Measurements from ENCODE around the gene CDH12. TPM values are rescaled to one million over a fixed set of nuclear protein-coding genes. Genes with fewer than 3 reads are reported as not detected.

Gene CDH12
- total RNA-seq, 1 donor from 2014 or later, result not detected

GRCh38 chr5:22056601-22057000, 796.5 kb downstream of the CDH12 start:
- Histone ChIP-seq H2AFZ (ENCODE audit: low read depth, low read length) (no peak overlapping the region), H3K79me2 (ENCODE audit: insufficient read depth, low read length) (no peaks in the 10 kb centered on the region), H3K4me1 (ENCODE audit: insufficient read depth, low read length) (no peaks in the 10 kb centered on the region), H4K20me1 (ENCODE audit: insufficient read depth, low read length) (no peaks in the 10 kb centered on the region), H3K27ac (ENCODE audit: low read depth, low read length) (no peak overlapping the region), H3K36me3 (ENCODE audit: insufficient read depth, low read length) (no peaks in the 10 kb centered on the region), H3K9me3 (ENCODE audit: insufficient read depth, low read depth, low read length) (no peaks in the 10 kb centered on the region), H3K4me3 (ENCODE audit: insufficient read depth, low read depth, low read length) (no peak overlapping the region), H3K9ac (ENCODE audit: low read length) (no peak overlapping the region), H3K4me2 (ENCODE audit: low read length) (no peak overlapping the region), H3K27me3 (ENCODE audit: insufficient read depth, low read length) (no peaks in the 10 kb centered on the region)
- Mint-ChIP-seq H3K4me3 (ENCODE audit: unreplicated experiment) (no peak overlapping the region), H3K27ac (ENCODE audit: unreplicated experiment) (no peak overlapping the region), H3K9me3 (ENCODE audit: unreplicated experiment) (no peaks in the 10 kb centered on the region), H3K36me3 (ENCODE audit: low read depth, unreplicated experiment) (no peaks in the 10 kb centered on the region), H3K4me1 (ENCODE audit: low read depth, unreplicated experiment) (no peaks in the 10 kb centered on the region), H3K27me3 (ENCODE audit: low read depth, unreplicated experiment) (no peaks in the 10 kb centered on the region)
- no peak for FAIRE-seq
- no peak for DNase-seq (ENCODE audit: low read depth)
- TF ChIP-seq EZH2 (IDR thresholded peaks at IDR 0.05; ENCODE audit: insufficient read depth, low read length) (no peak), CTCF (IDR thresholded peaks at IDR 0.05; ENCODE audit: insufficient read depth, low read depth, low read length) (no peak)

- no peak overlapping the region for H3K27ac ChIP-seq (ENCODE audit: low read depth, low read length)
- no peaks in the 10 kb centered on the region for H3K4me1 Mint-ChIP-seq (ENCODE audit: low read depth, unreplicated experiment)
- FAIRE-seq (no peak), DNase-seq (ENCODE audit: low read depth) (no peak)
- no peaks in the 10 kb centered on the region for H3K9me3 Mint-ChIP-seq (ENCODE audit: unreplicated experiment)
- H3K4me2 ChIP-seq (ENCODE audit: low read length), result no peak overlapping the region
- TF ChIP-seq CTCF (IDR thresholded peaks at IDR 0.05; ENCODE audit: insufficient read depth, low read depth, low read length) (no peak), EZH2 (IDR thresholded peaks at IDR 0.05; ENCODE audit: insufficient read depth, low read length) (no peak)
- no peak overlapping the region for H2AFZ ChIP-seq (ENCODE audit: low read depth, low read length)
- H3K4me1 ChIP-seq (ENCODE audit: insufficient read depth, low read length), result no peaks in the 10 kb centered on the region
- no peaks in the 10 kb centered on the region for H3K79me2 ChIP-seq (ENCODE audit: insufficient read depth, low read length)
- no peaks in the 10 kb centered on the region for H3K36me3 Mint-ChIP-seq (ENCODE audit: low read depth, unreplicated experiment)
- no peak overlapping the region for H3K27ac Mint-ChIP-seq (ENCODE audit: unreplicated experiment)
- no peaks in the 10 kb centered on the region for H3K27me3 Mint-ChIP-seq (ENCODE audit: low read depth, unreplicated experiment)
- H4K20me1 ChIP-seq (ENCODE audit: insufficient read depth, low read length), result no peaks in the 10 kb centered on the region
- no peak overlapping the region for H3K4me3 ChIP-seq (ENCODE audit: insufficient read depth, low read depth, low read length)
- H3K27me3 ChIP-seq (ENCODE audit: insufficient read depth, low read length), result no peaks in the 10 kb centered on the region
- no peaks in the 10 kb centered on the region for H3K36me3 ChIP-seq (ENCODE audit: insufficient read depth, low read length)
- H3K4me3 Mint-ChIP-seq (ENCODE audit: unreplicated experiment), result no peak overlapping the region
- no peak overlapping the region for H3K9ac ChIP-seq (ENCODE audit: low read length)
- no peaks in the 10 kb centered on the region for H3K9me3 ChIP-seq (ENCODE audit: insufficient read depth, low read depth, low read length)
Measured at GRCh38 chr5:22053195-22053594, 799.9 kb downstream of the CDH12 start.

- FAIRE-seq (no peak), DNase-seq (ENCODE audit: low read depth) (no peak)
- Histone ChIP-seq H4K20me1 (ENCODE audit: insufficient read depth, low read length) (no peaks in the 10 kb centered on the region), H3K4me2 (ENCODE audit: low read length) (no peak overlapping the region), H3K27ac (ENCODE audit: low read depth, low read length) (no peak overlapping the region), H3K4me1 (ENCODE audit: insufficient read depth, low read length) (no peaks in the 10 kb centered on the region), H3K9me3 (ENCODE audit: insufficient read depth, low read depth, low read length) (no peaks in the 10 kb centered on the region), H3K36me3 (ENCODE audit: insufficient read depth, low read length) (no peaks in the 10 kb centered on the region), H2AFZ (ENCODE audit: low read depth, low read length) (no peak overlapping the region), H3K9ac (ENCODE audit: low read length) (no peak overlapping the region), H3K27me3 (ENCODE audit: insufficient read depth, low read length) (no peaks in the 10 kb centered on the region), H3K79me2 (ENCODE audit: insufficient read depth, low read length) (no peaks in the 10 kb centered on the region), H3K4me3 (ENCODE audit: insufficient read depth, low read depth, low read length) (no peak overlapping the region)
- no peaks in the 10 kb centered on the region for H3K27me3 Mint-ChIP-seq (ENCODE audit: low read depth, unreplicated experiment)
- no peaks in the 10 kb centered on the region for H3K4me1 Mint-ChIP-seq (ENCODE audit: low read depth, unreplicated experiment)
- no peak for TF ChIP-seq EZH2 (IDR thresholded peaks at IDR 0.05; ENCODE audit: insufficient read depth, low read length)
- TF ChIP-seq CTCF (IDR thresholded peaks at IDR 0.05; ENCODE audit: insufficient read depth, low read depth, low read length), result no peak
- H3K4me3 Mint-ChIP-seq (ENCODE audit: unreplicated experiment), result no peak overlapping the region
- no peaks in the 10 kb centered on the region for H3K36me3 Mint-ChIP-seq (ENCODE audit: low read depth, unreplicated experiment)
- H3K9me3 Mint-ChIP-seq (ENCODE audit: unreplicated experiment), result no peaks in the 10 kb centered on the region
- H3K27ac Mint-ChIP-seq (ENCODE audit: unreplicated experiment), result no peak overlapping the region
Measured at GRCh38 chr5:22051881-22052280, 801.3 kb downstream of the CDH12 start.
